Keratinocyte (primary cell): Measurements from ENCODE around the gene SYTL1. TPM values are rescaled to one million over a fixed set of nuclear protein-coding genes. Genes with fewer than 3 reads are reported as not detected.

Experiments
- DNase-seq: peaks from one replicate; pipeline ENCODE4 v3.0.0-alpha.2; 2011; ENCODE audit warnings: low read depth, missing footprints, low spot score
- FAIRE-seq: peaks from 2 replicates; lab custom pipeline; 2011; peaks lifted over from hg19 to GRCh38; lab: Jason Lieb, UNC
- H2AFZ ChIP-seq: 2 replicates; pipeline ENCODE4 v1.6.0; 2012; ENCODE audit warnings: low read length, control low read depth, inconsistent platforms; ENCODE audit not compliant: control insufficient read depth
- H3K27ac ChIP-seq: 2 replicates; pipeline ENCODE4 v1.5.1; 2011; ENCODE audit warnings: low read length; ENCODE audit not compliant: control insufficient read depth, insufficient read depth
- H3K27me3 ChIP-seq: 3 replicates; pipeline ENCODE4 v1.6.0; 2011; ENCODE audit warnings: low read length; ENCODE audit not compliant: control insufficient read depth, insufficient read depth; ENCODE audit errors: extremely low read depth
- H3K36me3 ChIP-seq, 2 experiments: 2 replicates in 1 of 2; 3 replicates in 1 of 2; pipeline ENCODE4 v1.5.1; 2011; ENCODE audit warnings: low read length in 2 of 2, mild to moderate bottlenecking in 1 of 2; ENCODE audit not compliant: control insufficient read depth in 2 of 2, insufficient read depth in 2 of 2; ENCODE audit errors: extremely low read depth in 1 of 2
- H3K4me1 ChIP-seq: 3 replicates; pipeline ENCODE4 v1.5.1; 2011; ENCODE audit warnings: low read length; ENCODE audit not compliant: control insufficient read depth, insufficient read depth; ENCODE audit errors: extremely low read depth
- H3K4me2 ChIP-seq: 3 replicates; pipeline ENCODE4 v1.6.0; 2011; ENCODE audit warnings: low read depth, low read length; ENCODE audit not compliant: control insufficient read depth, insufficient read depth; ENCODE audit errors: extremely low read depth
- H3K4me3 ChIP-seq, 3 experiments: fragments of 200-600 bp in 1 of 3; sonication (generic) in 1 of 3; 2 replicates in 2 of 3; 3 replicates in 1 of 3; pipeline ENCODE4 v1.5.1; 2011 to 2016; ENCODE audit warnings: low read length in 3 of 3, mild to moderate bottlenecking in 3 of 3, control low read depth in 2 of 3, inconsistent platforms in 1 of 3, low read depth in 1 of 3, mixed read lengths in 1 of 3, mixed run types in 1 of 3, moderate library complexity in 1 of 3; ENCODE audit not compliant: control insufficient read depth in 2 of 3, insufficient read depth in 2 of 3; ENCODE audit errors: extremely low read depth in 1 of 3
- H3K79me2 ChIP-seq: 2 replicates; pipeline ENCODE4 v1.6.0; 2012; ENCODE audit warnings: low read length; ENCODE audit not compliant: control insufficient read depth, insufficient read depth
- H3K9ac ChIP-seq: 3 replicates; pipeline ENCODE4 v1.6.0; 2011; ENCODE audit warnings: low read length; ENCODE audit not compliant: control insufficient read depth, insufficient read depth; ENCODE audit errors: extremely low read depth
- H3K9me1 ChIP-seq: 3 replicates; pipeline ENCODE4 v1.6.0; 2011; ENCODE audit warnings: low read length; ENCODE audit not compliant: control insufficient read depth, insufficient read depth; ENCODE audit errors: extremely low read depth
- H3K9me3 ChIP-seq: 2 replicates; pipeline ENCODE4 v1.5.1; 2012; ENCODE audit warnings: low read depth, low read length; ENCODE audit not compliant: control insufficient read depth
- H4K20me1 ChIP-seq: 3 replicates; pipeline ENCODE4 v1.6.0; 2011; ENCODE audit warnings: low read length; ENCODE audit not compliant: control insufficient read depth, insufficient read depth; ENCODE audit errors: extremely low read depth
- CTCF ChIP-seq, 3 experiments: IDR thresholded peaks in 1 of 3; conservative IDR thresholded peaks in 1 of 3; optimal IDR thresholded peaks in 1 of 3; 2 replicates in 2 of 3; 3 replicates in 1 of 3; pipeline versions ENCODE3 to v1.5.1; 2011; ENCODE audit warnings: low read length in 3 of 3, mild to moderate bottlenecking in 3 of 3, moderate library complexity in 2 of 3, control low read depth in 1 of 3, inconsistent platforms in 1 of 3; ENCODE audit not compliant: insufficient read depth in 2 of 3; ENCODE audit errors: extremely low read depth in 1 of 3
- EZH2 ChIP-seq: IDR thresholded peaks from one replicate; pipeline ENCODE4 v1.6.1; 2012; ENCODE audit warnings: inconsistent platforms, mild to moderate bottlenecking, low read length, moderate library complexity
- dilution Hi-C: fragments of 300-500 bp; cut with MboI; formaldehyde crosslinking; loops from one replicate; pipeline ENCODE4 v1.7.0; 2020; ENCODE audit warnings: low sequenced_read_pairs; ENCODE audit not compliant: extremely low pct_ligation_motif_present
- polyA plus RNA-seq, 5 experiments: library from polyadenylated mRNA; depleted of rRNA in 3 of 5; stranded (reverse) in 3 of 5; stranded (forward) in 1 of 5; unstranded in 1 of 5; fragments of >200 nt; gene quantifications; 1 replicate in 1 of 5; 2 replicates in 3 of 5; 3 replicates in 1 of 5; pipeline versions ENCODE4 v1.2.1 to v1.2.3, GENCODE V29; 2011 to 2012; ENCODE audit warnings: missing spikeins in 2 of 5, low read depth in 1 of 5, low replicate concordance in 1 of 5

SYTL1 gene
- polyA plus RNA-seq, 1 donor (not counting 4 experiments of a cell fraction or from before 2014, with no cell fraction given), result 15.6 TPM

- TF ChIP-seq EZH2, result no peak
- no peak for TF ChIP-seq CTCF (optimal IDR thresholded peaks at IDR 0.05 in 1 of 3, IDR thresholded peaks at IDR 0.05 in 1 of 3, conservative IDR thresholded peaks at IDR 0.05 in 1 of 3; ENCODE audit: extremely low read depth in 1 of 3, insufficient read depth in 2 of 3, low read length in 3 of 3)
- FAIRE-seq (no peak), DNase-seq (no peak)
- dilution Hi-C loops, result no loop called here
- no peak overlapping the region for H3K27ac ChIP-seq
- no peaks in the 10 kb centered on the region for H3K9me1 ChIP-seq
- H3K4me1 ChIP-seq, result peaks cover 18% of the 10 kb centered on the region
- no peak overlapping the region for H3K9ac ChIP-seq
- no peaks in the 10 kb centered on the region for H3K79me2 ChIP-seq
- peaks cover 11 to 15% of the 10 kb centered on the region in 2 experiments for H3K36me3 ChIP-seq
- no peaks in the 10 kb centered on the region for H4K20me1 ChIP-seq
- H3K27me3 ChIP-seq, result no peaks in the 10 kb centered on the region
- peak overlapping the region; percentile 77 for H3K4me2 ChIP-seq
- no peaks in the 10 kb centered on the region for H3K9me3 ChIP-seq
- H3K4me3 ChIP-seq, result no peak overlapping the region
- no peak overlapping the region for H2AFZ ChIP-seq
These were observed 8.2 kb downstream of the SYTL1 start for GRCh38 chr1:27349784-27350662.

GRCh38 chr1:27350663-27351540 lies 9.1 kb downstream of the SYTL1 start:
- FAIRE-seq (no peak), DNase-seq (no peak)
- Histone ChIP-seq H3K27ac (no peak overlapping the region), H3K9me3 (no peaks in the 10 kb centered on the region), H3K79me2 (no peaks in the 10 kb centered on the region), H2AFZ (no peak overlapping the region), H3K27me3 (no peaks in the 10 kb centered on the region), H3K4me2 (no peak overlapping the region), H3K36me3 (peaks cover 14 to 19% of the 10 kb centered on the region in 2 experiments), H4K20me1 (no peaks in the 10 kb centered on the region), H3K4me1 (peaks cover 18% of the 10 kb centered on the region), H3K4me3 (no peak overlapping the region), H3K9me1 (no peaks in the 10 kb centered on the region), H3K9ac (no peak overlapping the region)
- dilution Hi-C loops, result no loop called here
- TF ChIP-seq CTCF (optimal IDR thresholded peaks at IDR 0.05 in 1 of 3, IDR thresholded peaks at IDR 0.05 in 1 of 3, conservative IDR thresholded peaks at IDR 0.05 in 1 of 3; ENCODE audit: extremely low read depth in 1 of 3, insufficient read depth in 2 of 3, low read length in 3 of 3), result no peak
- no peak for TF ChIP-seq EZH2
